H9 (cell line): ENCODE data around the gene SREBF1. TPM values are rescaled to one million over a fixed set of nuclear protein-coding genes. Genes with fewer than 3 reads are reported as not detected.

Source experiments
- DNase-seq: peaks from one replicate; pipeline ENCODE4 v3.0.0-alpha.2; 2017
- H2AFZ ChIP-seq: one replicate; pipeline ENCODE4 v1.6.1; 2013; ENCODE audit warnings: mild to moderate bottlenecking, low read length, control low read depth, moderate library complexity
- H2AK5ac ChIP-seq: 2 replicates; pipeline ENCODE4 v1.6.1; 2013; ENCODE audit warnings: low read length, control low read depth, mixed read lengths; ENCODE audit not compliant: insufficient read length
- H2BK120ac ChIP-seq: one replicate; pipeline ENCODE4 v1.6.1; 2013; ENCODE audit warnings: low read depth, mild to moderate bottlenecking, low read length, control low read depth, inconsistent platforms; ENCODE audit not compliant: poor library complexity, severe bottlenecking
- H2BK12ac ChIP-seq: 2 replicates; pipeline ENCODE4 v1.6.1; 2013; ENCODE audit warnings: low read length, control low read depth, mixed read lengths, low read depth; ENCODE audit not compliant: insufficient read length
- H2BK15ac ChIP-seq: 2 replicates; pipeline ENCODE4 v1.6.1; 2013; ENCODE audit warnings: low read depth, low read length, control low read depth
- H2BK20ac ChIP-seq: one replicate; pipeline ENCODE4 v1.6.1; 2013; ENCODE audit warnings: low read depth, mild to moderate bottlenecking, low read length, control low read depth, inconsistent platforms; ENCODE audit not compliant: poor library complexity, severe bottlenecking
- H2BK5ac ChIP-seq: 2 replicates; pipeline ENCODE4 v1.6.1; 2013; ENCODE audit warnings: low read length, control low read depth, mixed read lengths; ENCODE audit not compliant: insufficient read length
- H3K14ac ChIP-seq: 2 replicates; pipeline ENCODE4 v1.6.1; 2013; ENCODE audit warnings: low read length, control low read depth; ENCODE audit not compliant: insufficient read depth
- H3K18ac ChIP-seq: 2 replicates; pipeline ENCODE4 v1.6.1; 2013; ENCODE audit warnings: low read depth, mild to moderate bottlenecking, mixed read lengths, low read length, control low read depth; ENCODE audit not compliant: insufficient read length
- H3K23ac ChIP-seq: 2 replicates; pipeline ENCODE4 v1.6.1; 2013; ENCODE audit warnings: low read length, control low read depth, mixed read lengths, low read depth; ENCODE audit not compliant: insufficient read length
- H3K23me2 ChIP-seq: 2 replicates; pipeline ENCODE4 v1.6.1; 2013; ENCODE audit warnings: low read depth, mild to moderate bottlenecking, mixed read lengths, low read length, control low read depth; ENCODE audit not compliant: insufficient read length, poor library complexity, severe bottlenecking
- H3K27ac ChIP-seq: 2 replicates; pipeline ENCODE4 v1.5.1; 2013; ENCODE audit warnings: low read length, control low read depth, mixed read lengths, low read depth; ENCODE audit not compliant: insufficient read length
- H3K27me3 ChIP-seq: 2 replicates; pipeline ENCODE4 v1.6.1; 2013; ENCODE audit warnings: low read length, control low read depth, inconsistent platforms; ENCODE audit not compliant: insufficient read depth
- H3K4ac ChIP-seq: 2 replicates; pipeline ENCODE4 v1.6.1; 2013; ENCODE audit warnings: low read depth, mild to moderate bottlenecking, control low read depth, inconsistent platforms, low read length, moderate library complexity
- H3K4me1 ChIP-seq: 2 replicates; pipeline ENCODE4 v1.6.1; 2013; ENCODE audit warnings: low read length, control low read depth, inconsistent platforms; ENCODE audit not compliant: insufficient read depth
- H3K4me2 ChIP-seq: 2 replicates; pipeline ENCODE4 v1.6.1; 2013; ENCODE audit warnings: low read length, control low read depth, mixed read lengths; ENCODE audit not compliant: insufficient read length, insufficient read depth
- H3K56ac ChIP-seq: 2 replicates; pipeline ENCODE4 v1.6.1; 2013; ENCODE audit warnings: low read depth, mild to moderate bottlenecking, mixed read lengths, low read length, control low read depth; ENCODE audit not compliant: insufficient read length
- H3K79me1 ChIP-seq: 2 replicates; pipeline ENCODE4 v1.6.1; 2013; ENCODE audit warnings: low read depth, mild to moderate bottlenecking, moderate library complexity, low read length, control low read depth, inconsistent platforms; ENCODE audit not compliant: insufficient read depth, poor library complexity, severe bottlenecking
- H3K79me2 ChIP-seq: 2 replicates; pipeline ENCODE4 v1.6.1; 2013; ENCODE audit warnings: low read length, control low read depth, inconsistent platforms; ENCODE audit not compliant: insufficient read depth
- H3K9ac ChIP-seq: 2 replicates; pipeline ENCODE4 v1.6.1; 2013; ENCODE audit warnings: low read length, control low read depth, mixed read lengths; ENCODE audit not compliant: insufficient read length; ENCODE audit errors: extremely low read depth
- H3K9me3 ChIP-seq: one replicate; pipeline ENCODE4 v1.6.1; 2013; ENCODE audit warnings: low read depth, low read length, inconsistent platforms; ENCODE audit not compliant: control insufficient read depth
- H3T11ph ChIP-seq: one replicate; pipeline ENCODE4 v1.6.1; 2013; ENCODE audit warnings: mild to moderate bottlenecking, low read length, control low read depth, inconsistent platforms
- H4K20me1 ChIP-seq: one replicate; pipeline ENCODE4 v1.6.1; 2013; ENCODE audit not compliant: control insufficient read depth, insufficient read length, insufficient read depth
- H4K5ac ChIP-seq: 2 replicates; pipeline ENCODE4 v1.6.1; 2013; ENCODE audit warnings: low read depth, mild to moderate bottlenecking, mixed read lengths, low read length, control low read depth; ENCODE audit not compliant: insufficient read length
- H4K8ac ChIP-seq: replicated peaks from 2 replicates; pipeline ENCODE4 v1.6.1; 2013; ENCODE audit warnings: low read length, control low read depth, mixed read lengths, low read depth; ENCODE audit not compliant: insufficient read length
- H4K91ac ChIP-seq: 2 replicates; pipeline ENCODE4 v1.6.1; 2013; ENCODE audit warnings: low read depth, mild to moderate bottlenecking, moderate library complexity, mixed read lengths, low read length, control low read depth; ENCODE audit not compliant: insufficient read length
- H3K27ac Mint-ChIP-seq, 3 experiments: 2 replicates in 2 of 3; 3 replicates in 1 of 3; pipeline ENCODE4 v1.8.0; 2020 to 2021; ENCODE audit warnings: mixed read lengths in 3 of 3, mild to moderate bottlenecking in 1 of 3, moderate library complexity in 1 of 3
- H3K27me3 Mint-ChIP-seq: 2 replicates; pipeline ENCODE4 v1.8.0; 2021; ENCODE audit warnings: low read depth, mild to moderate bottlenecking, moderate library complexity, mixed read lengths
- H3K36me3 Mint-ChIP-seq, 3 experiments: 2 replicates in 2 of 3; 3 replicates in 1 of 3; pipeline ENCODE4 v1.8.0; 2020 to 2021; ENCODE audit warnings: low read depth in 3 of 3, mixed read lengths in 3 of 3; ENCODE audit not compliant: insufficient read depth in 1 of 3
- H3K4me1 Mint-ChIP-seq, 2 experiments: 2 replicates each; pipeline ENCODE4 v1.8.0; 2020; ENCODE audit warnings: mixed read lengths in 2 of 2
- H3K4me3 Mint-ChIP-seq, 2 experiments: 2 replicates in 1 of 2; 3 replicates in 1 of 2; pipeline ENCODE4 v1.8.0; 2020 to 2021; ENCODE audit warnings: mild to moderate bottlenecking in 2 of 2, mixed read lengths in 2 of 2, moderate library complexity in 1 of 2
- H3K9me3 Mint-ChIP-seq, 2 experiments: 2 replicates in 1 of 2; 3 replicates in 1 of 2; pipeline ENCODE4 v1.8.0; 2020; ENCODE audit warnings: mild to moderate bottlenecking in 2 of 2, mixed read lengths in 2 of 2, moderate library complexity in 1 of 2
- WGBS: extraction: QIAGEN DNeasy Blood & Tissue Kit; methylation state at CpG from one replicate; pipeline ENCODE4 v1.1.7; 2013; ENCODE audit warnings: missing lambda C conversion rate, low lambda C conversion rate, mixed read lengths; ENCODE audit not compliant: insufficient read length; ENCODE audit errors: extremely low coverage; 5-methylcytosine and 5-hydroxymethylcytosine counted together
- total RNA-seq: library from RNA; stranded (reverse); gene quantifications from 2 replicates; pipeline ENCODE4 v1.2.1, GENCODE V29; 2021
- TF ChIP-seq, protein P1 (sequence below): fragments of 200-600 bp; sonication (generic); conservative IDR thresholded peaks from 3 replicates; pipeline ENCODE4 v1.8.0; 2021; ENCODE audit warnings: antibody characterized with exemption, mild to moderate bottlenecking

SREBF1 gene
- total RNA-seq, 1 experiment from 2014 or later, result 81.9 TPM

GRCh38 chr17:17790637-17791464 lies 45.9 kb downstream of the SREBF1 start:
- peak overlapping the region in 1 of 2 experiments; percentile 32; a peak in 1 of 5 replicates for H3K4me3 Mint-ChIP-seq
- no peak overlapping the region for H4K8ac ChIP-seq
- no peak overlapping the region for H2BK15ac ChIP-seq
- H3K9ac ChIP-seq, result no peak overlapping the region
- no peak overlapping the region; a peak in 1 of 7 replicates for H3K27ac Mint-ChIP-seq
- H3K27me3 ChIP-seq, result no peaks in the 10 kb centered on the region; the same call in 1 of the 2 replicates
- peaks cover 33 to 61% of the 10 kb centered on the region in 2 experiments for H3K4me1 Mint-ChIP-seq
- peaks cover 82% of the 10 kb centered on the region for H3K27me3 Mint-ChIP-seq
- H3K79me2 ChIP-seq, result no peaks in the 10 kb centered on the region
- no peak overlapping the region for H2BK120ac ChIP-seq
- H2BK12ac ChIP-seq, result no peak overlapping the region
- no peaks in the 10 kb centered on the region for H3K9me3 Mint-ChIP-seq
- H3K4ac ChIP-seq, result no peak overlapping the region
- H3K18ac ChIP-seq, result no peak overlapping the region
- H3K23me2 ChIP-seq, result no peaks in the 10 kb centered on the region
- H3K4me2 ChIP-seq, result no peak overlapping the region
- H3K4me1 ChIP-seq, result peaks cover 3% of the 10 kb centered on the region; the same call in 1 of the 2 replicates
- H2BK5ac ChIP-seq, result no peak overlapping the region
- H3K9me3 ChIP-seq, result no peaks in the 10 kb centered on the region
- H3K14ac ChIP-seq, result peak overlapping the region; percentile 53; the same call in 1 of the 2 replicates
- no peaks in the 10 kb centered on the region for H4K20me1 ChIP-seq
- no peak overlapping the region for H4K91ac ChIP-seq
- H4K5ac ChIP-seq, result no peak overlapping the region
- no CpG with 5 or more reads among the region's 26 CpGs for WGBS
- no peak overlapping the region for H2AK5ac ChIP-seq
- H3K27ac ChIP-seq, result no peak overlapping the region
- no peak overlapping the region for H3K23ac ChIP-seq
- H3K56ac ChIP-seq, result no peak overlapping the region
- no peak overlapping the region for H2AFZ ChIP-seq
- no peak overlapping the region for H2BK20ac ChIP-seq
- H3K79me1 ChIP-seq, result no peaks in the 10 kb centered on the region
- no peak for DNase-seq
- TF ChIP-seq, protein P1, sequence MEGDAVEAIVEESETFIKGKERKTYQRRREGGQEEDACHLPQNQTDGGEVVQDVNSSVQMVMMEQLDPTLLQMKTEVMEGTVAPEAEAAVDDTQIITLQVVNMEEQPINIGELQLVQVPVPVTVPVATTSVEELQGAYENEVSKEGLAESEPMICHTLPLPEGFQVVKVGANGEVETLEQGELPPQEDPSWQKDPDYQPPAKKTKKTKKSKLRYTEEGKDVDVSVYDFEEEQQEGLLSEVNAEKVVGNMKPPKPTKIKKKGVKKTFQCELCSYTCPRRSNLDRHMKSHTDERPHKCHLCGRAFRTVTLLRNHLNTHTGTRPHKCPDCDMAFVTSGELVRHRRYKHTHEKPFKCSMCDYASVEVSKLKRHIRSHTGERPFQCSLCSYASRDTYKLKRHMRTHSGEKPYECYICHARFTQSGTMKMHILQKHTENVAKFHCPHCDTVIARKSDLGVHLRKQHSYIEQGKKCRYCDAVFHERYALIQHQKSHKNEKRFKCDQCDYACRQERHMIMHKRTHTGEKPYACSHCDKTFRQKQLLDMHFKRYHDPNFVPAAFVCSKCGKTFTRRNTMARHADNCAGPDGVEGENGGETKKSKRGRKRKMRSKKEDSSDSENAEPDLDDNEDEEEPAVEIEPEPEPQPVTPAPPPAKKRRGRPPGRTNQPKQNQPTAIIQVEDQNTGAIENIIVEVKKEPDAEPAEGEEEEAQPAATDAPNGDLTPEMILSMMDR, result no peak
- no peak overlapping the region for H3T11ph ChIP-seq
- H3K36me3 Mint-ChIP-seq, result no peaks in the 10 kb centered on the region
